GM18508 (cell line): ENCODE results near the gene UFD1.

Experiments
- ATAC-seq: cut with Tn5 transposase; IDR thresholded peaks from one replicate; pipeline ENCODE4 v1.9.1; 2021; ENCODE audit warnings: moderate number of reproducible peaks; ENCODE audit not compliant: insufficient read depth, unreplicated experiment

Gene UFD1

GRCh38 chr22:19473578-19473977 is 5.4 kb downstream of the UFD1 start:
- ATAC-seq, result no peak

GRCh38 chr22:19472233-19472632 is 6.8 kb downstream of the UFD1 start:
- no peak for ATAC-seq

- ATAC-seq, result no peak
Observed at GRCh38 chr22:19471572-19471971, 7.4 kb downstream of the UFD1 start.

GRCh38 chr22:19470010-19470409 is 9.0 kb downstream of the UFD1 start:
- ATAC-seq, result no peak

GRCh38 chr22:19469421-19469820 is 9.6 kb downstream of the UFD1 start:
- no peak for ATAC-seq

GRCh38 chr22:19467912-19468311 is 11.1 kb downstream of the UFD1 start:
- no peak for ATAC-seq

- no peak for ATAC-seq
Observed at GRCh38 chr22:19466848-19467752, 11.9 kb downstream of the UFD1 start.

- ATAC-seq, result no peak
Observed at GRCh38 chr22:19466126-19466716, 12.8 kb downstream of the UFD1 start.

- no peak for ATAC-seq
Observed at GRCh38 chr22:19464975-19465374, 14.0 kb downstream of the UFD1 start.

- no peak for ATAC-seq
Observed at GRCh38 chr22:19464546-19464945, 14.4 kb downstream of the UFD1 start.

- ATAC-seq, result no peak
Observed at GRCh38 chr22:19463491-19464469, 15.2 kb downstream of the UFD1 start.

- no peak for ATAC-seq
Observed at GRCh38 chr22:19463008-19463407, 16.0 kb downstream of the UFD1 start.

- no peak for ATAC-seq
Observed at GRCh38 chr22:19461506-19461905, 17.5 kb downstream of the UFD1 start.

- ATAC-seq, result no peak
Observed at GRCh38 chr22:19460036-19460435, 19.0 kb downstream of the UFD1 start.

- no peak for ATAC-seq
Observed at GRCh38 chr22:19457828-19458428, 21.1 kb downstream of the UFD1 start.

GRCh38 chr22:19456541-19456940 is 22.5 kb downstream of the UFD1 start:
- ATAC-seq, result no peak

- no peak for ATAC-seq
Observed at GRCh38 chr22:19455585-19456370, 23.2 kb downstream of the UFD1 start.

- no peak for ATAC-seq
Observed at GRCh38 chr22:19455033-19455432, 24.0 kb downstream of the UFD1 start.

- no peak for ATAC-seq
Observed at GRCh38 chr22:19454156-19454555, 24.8 kb downstream of the UFD1 start.
